Activated CD4-positive, CD25-positive, alpha-beta regulatory T cell treated with anti-CD3 and anti-CD28 coated beads, Interleukin-2, amount 50 U/mL, for 72 hours (primary cell): Measurements from ENCODE around the gene FAM83G.
A peak's percentile ranks its signal among the peaks of the same experiment; 100 is the strongest.

Experiments
- DNase-seq: peaks from one replicate; pipeline ENCODE4 v3.0.0; 2021

Gene FAM83G

GRCh38 chr17:18987230-18987610 lies 17.3 kb downstream of the FAM83G start:
- DNase-seq: no peak

GRCh38 chr17:18986541-18987229 lies 17.9 kb downstream of the FAM83G start:
- DNase-seq: no peak

- DNase-seq: no peak
These were observed 19.1 kb downstream of the FAM83G start for GRCh38 chr17:18985475-18985874.

- no peak for DNase-seq
These were observed 20.1 kb downstream of the FAM83G start for GRCh38 chr17:18984273-18985114.

GRCh38 chr17:18981642-18982424 lies 22.7 kb downstream of the FAM83G start:
- no peak for DNase-seq

DNA sequence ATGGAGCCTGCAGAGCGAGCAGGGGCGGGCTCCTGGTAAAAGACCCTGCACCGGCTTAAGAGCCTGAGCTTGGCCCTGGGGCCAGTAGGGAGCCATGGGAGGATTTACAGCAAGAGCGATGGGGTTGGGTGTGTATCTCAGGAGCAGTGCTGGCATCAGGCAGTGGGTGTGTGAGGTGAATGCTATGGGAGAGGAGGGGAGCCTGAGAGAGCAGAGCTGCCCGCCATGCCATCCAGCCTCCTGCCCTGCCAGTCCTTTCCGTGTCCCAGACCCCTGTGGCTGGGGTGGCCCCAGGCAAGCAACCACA lies 23.3 kb downstream of the FAM83G start:
- DNase-seq: no peak

- DNase-seq: no peak
These were observed 23.8 kb downstream of the FAM83G start for GRCh38 chr17:18980682-18981334.

DNA sequence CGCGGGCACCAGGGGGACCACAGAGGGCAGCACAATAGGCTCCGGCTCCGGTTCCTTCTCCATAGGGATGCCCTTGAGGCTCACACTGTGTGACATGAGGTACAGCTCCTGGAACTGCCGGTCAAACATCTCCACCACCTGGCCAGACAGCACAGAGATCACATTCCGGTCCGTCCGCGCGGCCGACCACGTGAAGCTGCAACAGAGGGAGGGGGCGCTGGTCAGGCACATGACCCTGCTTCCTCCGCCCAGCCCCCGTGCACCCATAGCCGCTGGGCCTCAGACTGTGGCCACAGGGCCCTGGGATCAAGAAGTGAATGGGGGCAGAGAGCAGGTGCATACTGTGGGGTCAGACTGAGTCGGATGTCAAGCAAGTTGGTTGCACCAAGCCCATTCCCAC lies 25.9 kb downstream of the FAM83G start:
- DNase-seq: no peak

DNA sequence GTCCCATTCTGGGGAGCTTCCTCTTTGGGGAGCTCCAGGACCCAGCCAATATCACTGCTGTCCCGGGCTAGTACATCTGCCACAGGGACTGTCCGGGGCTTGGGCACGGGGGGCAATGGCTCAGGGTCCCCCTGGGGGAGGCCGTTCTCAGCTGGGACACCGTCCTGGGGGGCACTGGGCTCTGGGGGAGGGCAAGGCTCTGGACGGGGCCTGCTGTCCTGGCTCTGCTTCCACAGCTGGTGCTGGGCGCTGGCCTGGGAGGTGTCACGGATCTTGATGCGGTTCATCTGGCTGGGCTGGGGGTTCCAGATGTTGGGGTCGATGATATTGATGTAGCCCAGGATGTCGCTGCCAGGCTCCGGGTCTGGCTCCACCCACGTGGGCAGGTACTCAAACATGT lies 26.5 kb downstream of the FAM83G start:
- DNase-seq: no peak

DNA sequence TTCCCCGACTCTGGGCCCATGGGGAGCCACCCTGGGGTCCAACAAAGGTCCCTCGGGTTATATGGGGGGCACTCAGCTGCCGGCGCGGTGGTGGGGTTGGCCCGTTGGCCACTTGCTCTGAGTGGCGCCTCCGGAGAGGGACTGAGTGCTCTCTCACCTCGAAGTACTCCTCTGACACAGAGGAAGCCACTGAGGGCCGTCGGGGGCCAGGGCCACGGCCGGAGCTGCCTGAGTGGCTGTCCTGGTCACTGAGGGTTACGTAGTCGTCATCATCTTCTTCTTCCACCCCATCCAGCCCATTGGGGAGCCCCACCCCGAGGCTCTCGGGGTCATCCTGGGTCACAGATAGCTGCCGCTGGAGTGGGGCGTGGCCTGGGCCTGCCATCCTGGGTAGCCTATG lies 26.9 kb downstream of the FAM83G start:
- no peak for DNase-seq

GRCh38 chr17:18977021-18977420 lies 27.5 kb downstream of the FAM83G start:
- DNase-seq: no peak

DNA sequence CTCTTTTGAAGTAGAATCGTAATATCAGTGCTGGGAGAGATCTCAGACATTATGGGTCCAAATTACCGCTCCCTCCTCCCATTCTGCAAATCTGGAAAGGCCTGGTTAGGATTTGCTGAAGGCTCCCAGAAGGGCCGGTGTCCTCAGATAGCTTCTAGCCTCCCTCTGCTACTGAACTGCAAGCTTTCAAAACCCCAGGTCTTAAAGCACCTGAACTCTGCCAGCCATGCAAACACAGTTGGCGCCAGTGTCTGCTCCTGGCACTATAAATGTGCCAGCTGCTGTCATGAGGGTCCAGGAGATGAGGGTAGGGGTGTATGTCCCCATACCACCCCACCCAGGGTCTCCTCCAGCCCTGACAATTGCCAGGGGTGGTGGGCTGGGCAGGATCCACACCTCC lies 28.4 kb downstream of the FAM83G start:
- DNase-seq: no peak

- DNase-seq: no peak
These were observed 29.0 kb downstream of the FAM83G start for GRCh38 chr17:18975597-18975996.

DNA sequence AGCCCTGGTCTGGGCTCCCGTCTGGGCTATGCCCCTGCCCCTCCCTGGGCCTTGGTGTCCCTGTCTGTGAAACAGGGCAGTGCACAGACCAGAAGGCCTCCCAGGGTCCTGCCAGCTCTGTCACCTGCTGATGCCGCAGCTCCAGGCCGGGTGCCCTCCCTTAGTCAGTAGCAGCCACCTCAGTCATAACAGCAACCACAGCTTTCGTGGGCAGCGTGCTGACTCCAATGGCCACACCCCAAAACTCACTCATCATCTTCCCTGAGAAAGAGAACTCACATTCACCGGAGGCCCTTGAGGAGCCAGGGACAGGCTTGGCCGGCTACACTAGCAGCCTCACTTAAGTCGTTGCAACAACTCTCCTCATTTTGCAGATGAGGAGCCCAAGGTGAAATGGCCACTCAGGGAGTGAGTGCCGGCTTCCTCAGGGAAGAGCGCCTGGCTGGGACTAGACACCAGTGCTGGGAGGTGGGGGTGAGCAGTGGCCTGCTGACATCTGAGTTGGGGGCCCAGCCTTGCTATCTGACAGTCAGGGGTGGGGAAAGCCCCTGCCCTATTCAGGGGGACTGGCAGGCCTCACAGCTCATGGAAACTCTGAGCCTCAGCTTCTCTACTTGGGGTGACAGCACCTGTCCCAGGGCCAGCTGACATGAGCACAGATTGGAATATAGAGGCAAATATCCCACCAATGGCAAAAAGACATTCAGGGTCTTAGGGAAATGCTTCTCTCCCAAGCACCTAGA lies 30.0 kb downstream of the FAM83G start:
- DNase-seq: peak; percentile 40

GRCh38 chr17:18971801-18972200 lies 32.8 kb downstream of the FAM83G start:
- DNase-seq: no peak

GRCh38 chr17:18970582-18971480 lies 33.7 kb downstream of the FAM83G start:
- no peak for DNase-seq

DNA sequence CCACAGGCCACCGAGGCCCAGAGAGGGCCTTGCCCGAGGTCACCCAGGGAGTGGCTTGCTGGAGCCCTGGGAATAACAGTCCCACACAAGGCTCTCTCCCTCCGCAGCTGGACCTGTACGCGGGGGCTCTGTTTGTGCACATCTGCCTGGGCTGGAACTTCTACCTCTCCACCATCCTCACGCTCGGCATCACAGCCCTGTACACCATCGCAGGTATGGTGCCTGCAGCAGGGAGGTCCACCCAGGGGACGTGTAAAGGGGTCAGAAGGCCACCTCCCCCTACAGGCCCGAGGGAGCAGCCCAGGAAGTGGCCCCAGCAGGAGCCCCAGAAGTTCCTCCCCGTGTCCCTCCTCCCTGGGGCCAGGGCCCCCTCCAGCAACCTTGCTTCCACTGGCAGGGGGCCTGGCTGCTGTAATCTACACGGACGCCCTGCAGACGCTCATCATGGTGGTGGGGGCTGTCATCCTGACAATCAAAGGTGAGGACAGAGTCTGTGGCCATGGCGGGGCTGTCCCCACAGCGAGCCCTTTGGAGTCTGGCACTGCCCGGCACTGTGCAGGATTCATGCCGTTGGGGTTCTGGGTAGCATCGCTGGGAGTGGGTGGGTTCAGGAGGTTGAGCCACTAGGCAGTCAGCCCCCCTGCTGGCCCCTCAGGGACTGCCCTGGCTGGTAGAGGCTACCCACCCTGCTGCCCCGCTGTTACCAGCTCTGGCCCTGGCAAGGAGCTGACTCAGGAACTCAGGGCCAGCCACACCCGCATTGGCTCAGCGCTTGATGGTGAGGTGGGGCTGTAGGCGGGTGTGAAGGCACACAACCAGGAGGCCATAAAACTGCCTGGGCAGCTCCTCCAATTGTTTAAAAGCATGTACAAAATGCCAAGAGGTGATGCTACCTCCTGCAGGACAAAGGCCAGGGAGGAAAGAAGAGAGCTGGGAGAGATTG lies 35.3 kb downstream of the FAM83G start:
- no peak for DNase-seq

- DNase-seq: no peak
These were observed 36.2 kb downstream of the FAM83G start for GRCh38 chr17:18968345-18968744.

DNA sequence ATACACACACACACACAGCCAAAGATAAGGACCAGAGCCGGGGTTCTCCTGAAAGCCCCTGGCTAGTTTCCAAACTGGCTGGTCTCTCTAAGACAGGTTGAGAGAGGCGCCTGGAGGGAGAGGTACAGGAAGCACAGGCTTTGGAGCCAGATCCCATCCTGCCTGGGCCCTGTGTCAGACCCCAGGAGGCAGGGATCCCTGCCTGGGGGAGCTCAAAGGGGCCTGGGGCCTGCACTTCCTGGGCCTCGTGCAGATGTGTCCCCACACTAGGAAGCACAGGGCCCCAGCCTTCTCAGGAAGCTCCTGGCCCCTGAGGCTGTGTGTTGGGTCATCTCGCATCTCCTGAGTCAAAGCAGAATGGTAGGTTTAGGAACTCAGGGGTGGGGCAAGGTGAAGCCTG lies 36.6 kb downstream of the FAM83G start:
- DNase-seq: no peak
